HG03354 (cell line): Measurements from ENCODE around the gene IRX2.

Experiments used
- ATAC-seq: cut with Tn5 transposase; IDR thresholded peaks from one replicate; pipeline ENCODE4 v1.9.1; 2021; ENCODE audit warnings: mild to moderate bottlenecking; ENCODE audit not compliant: unreplicated experiment, poor library complexity, severe bottlenecking

IRX2 gene

DNA sequence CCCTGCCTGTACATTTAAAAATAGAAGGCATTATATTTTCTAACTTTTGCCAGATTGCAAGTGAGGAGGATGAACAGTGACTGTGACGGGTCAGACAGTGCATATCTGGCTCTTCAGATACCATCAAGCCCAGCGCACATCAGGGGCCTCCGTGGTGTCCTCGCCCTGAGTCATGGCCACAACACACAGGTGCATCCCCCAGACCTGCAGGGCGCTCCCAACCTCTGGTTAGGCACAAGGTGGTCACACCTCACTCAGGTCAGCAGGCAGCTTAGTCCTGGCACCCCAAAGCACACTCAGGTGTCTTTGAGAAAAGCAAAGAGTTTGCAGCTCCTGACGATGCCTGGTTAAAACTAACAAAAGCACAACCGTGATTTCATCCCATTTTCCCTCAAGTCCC is 28.6 kb downstream of the IRX2 start:
- ATAC-seq = no peak

DNA sequence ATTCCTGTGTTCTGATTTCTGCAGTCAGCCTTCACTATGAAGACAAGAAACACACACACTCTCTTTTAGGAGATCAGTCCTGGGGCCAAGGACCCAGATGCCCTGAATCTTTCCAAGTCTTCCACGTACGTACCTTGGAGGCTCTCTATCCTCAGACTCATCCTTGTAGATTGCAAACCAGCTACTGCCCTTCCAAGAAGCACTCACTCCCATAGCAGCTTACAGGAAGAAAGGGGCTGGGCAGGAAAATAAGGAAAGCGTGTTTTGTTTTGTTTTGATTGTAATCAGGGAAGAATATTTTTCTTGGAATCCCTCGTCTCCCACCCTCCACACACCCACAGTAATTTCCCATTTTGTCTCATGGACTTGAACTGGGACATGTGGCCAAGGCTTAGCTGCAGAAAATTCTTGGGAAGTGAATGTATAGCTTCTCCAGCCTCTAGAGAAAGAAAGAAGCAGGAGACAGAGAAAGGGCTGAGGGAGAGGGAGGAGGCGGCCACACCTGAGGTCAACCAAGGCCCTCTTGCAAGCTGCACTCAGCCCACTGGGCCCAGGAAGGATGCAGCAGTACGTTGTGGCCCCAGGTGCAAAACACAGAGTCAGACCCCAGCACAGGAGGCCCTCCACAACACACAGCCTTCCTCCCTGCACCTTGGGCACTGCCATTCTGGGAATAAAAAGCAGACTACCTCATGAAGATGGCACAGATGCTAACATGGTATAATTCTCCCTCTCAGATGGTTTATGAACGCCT is 29.9 kb downstream of the IRX2 start:
- no peak for ATAC-seq

DNA sequence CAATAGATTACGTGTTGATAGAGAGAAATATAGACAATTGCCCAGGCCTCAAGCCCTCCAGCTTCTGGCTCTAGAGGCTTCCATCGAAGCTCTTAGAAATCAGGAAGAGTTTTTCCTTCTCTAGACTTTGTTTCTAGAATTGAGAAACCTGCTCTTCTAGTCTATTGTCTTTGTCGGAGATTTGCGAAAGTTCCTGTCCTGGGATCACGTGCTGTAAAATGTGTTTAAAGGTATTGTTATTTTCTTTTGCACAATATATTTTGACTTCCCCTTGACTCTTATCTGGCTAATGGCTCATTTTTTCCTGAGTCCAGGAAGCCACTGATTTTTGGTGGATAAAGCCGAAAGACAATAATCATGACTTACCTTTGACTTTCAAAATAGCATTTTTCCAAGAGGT is 32.1 kb downstream of the IRX2 start:
- no peak for ATAC-seq

DNA sequence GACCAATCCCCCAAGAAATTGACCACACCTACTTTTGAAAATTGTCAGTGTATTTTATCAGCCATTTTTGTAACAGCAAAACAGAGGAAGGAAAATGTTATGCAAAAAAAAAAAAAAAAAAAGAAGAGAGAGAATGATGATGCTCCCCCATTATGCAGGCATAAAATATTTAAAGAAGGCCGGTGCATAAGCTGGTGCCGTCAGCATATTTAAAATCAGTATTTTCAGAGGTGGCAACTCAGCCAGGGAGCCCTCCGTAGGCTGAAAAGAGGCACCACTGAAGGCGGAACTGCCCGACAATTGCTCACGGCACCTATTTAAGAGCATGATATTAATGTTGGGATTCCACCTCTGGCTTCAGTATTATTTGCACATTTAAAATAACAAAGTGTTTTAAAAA is 33.4 kb downstream of the IRX2 start:
- ATAC-seq = no peak

DNA sequence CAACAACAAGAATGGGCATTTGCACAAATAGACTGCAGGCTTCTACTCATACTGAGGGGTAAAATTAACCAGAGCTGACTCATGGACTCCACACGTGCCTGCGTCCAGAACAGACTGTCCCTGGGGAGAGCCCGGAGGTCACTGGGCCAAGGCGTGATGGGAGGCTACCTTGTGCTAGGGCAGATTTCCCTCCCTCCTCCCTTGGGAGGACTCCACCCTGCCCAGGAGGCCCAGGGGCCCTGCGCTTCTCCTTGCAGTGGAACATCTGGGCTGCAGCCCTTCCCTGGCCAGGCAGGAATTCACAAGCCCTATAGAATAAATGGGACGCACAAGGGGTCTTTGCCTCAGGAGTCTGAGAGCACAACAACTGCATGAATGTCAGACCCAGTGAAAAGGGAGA is 35.6 kb downstream of the IRX2 start:
- no peak for ATAC-seq

DNA sequence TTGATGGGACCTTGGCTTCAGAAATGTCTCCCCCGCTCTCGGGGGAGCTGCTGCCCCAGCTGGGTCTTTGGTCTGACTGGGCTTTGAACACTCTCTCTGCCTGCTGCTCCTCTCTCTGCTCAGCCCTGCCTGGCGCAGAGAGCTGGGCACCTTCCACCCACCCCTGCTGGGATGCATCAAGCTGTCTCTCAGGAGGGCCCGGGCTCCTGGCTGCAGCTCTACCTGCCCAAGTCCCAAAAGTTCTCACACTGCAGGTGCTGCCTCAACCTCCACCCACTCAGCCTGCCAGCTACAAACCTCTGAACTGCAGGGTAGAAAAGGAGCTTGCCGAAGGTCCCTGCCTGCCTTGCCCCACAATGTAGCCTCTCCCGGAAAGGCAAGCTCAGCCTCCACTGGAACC is 36.7 kb downstream of the IRX2 start:
- ATAC-seq = no peak

DNA sequence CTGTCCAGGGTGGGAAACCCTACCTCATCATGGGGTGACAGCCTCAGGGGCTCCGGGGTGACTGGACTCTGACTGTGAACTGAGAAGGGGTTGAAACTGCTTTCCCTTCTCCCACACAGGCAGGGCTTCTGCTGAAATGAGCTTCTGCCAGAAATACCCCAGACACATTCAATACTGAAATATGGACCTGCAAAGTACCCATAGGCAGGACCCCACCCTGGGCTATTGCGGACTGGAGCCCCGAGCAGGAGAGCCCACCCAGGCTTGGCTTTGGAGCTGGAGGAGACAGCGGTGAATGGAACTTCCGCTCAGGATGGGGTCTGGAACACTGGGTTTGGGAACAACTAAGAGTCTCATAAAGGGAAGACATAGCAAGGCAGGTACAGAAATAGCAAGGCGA is 37.5 kb downstream of the IRX2 start:
- ATAC-seq = no peak

DNA sequence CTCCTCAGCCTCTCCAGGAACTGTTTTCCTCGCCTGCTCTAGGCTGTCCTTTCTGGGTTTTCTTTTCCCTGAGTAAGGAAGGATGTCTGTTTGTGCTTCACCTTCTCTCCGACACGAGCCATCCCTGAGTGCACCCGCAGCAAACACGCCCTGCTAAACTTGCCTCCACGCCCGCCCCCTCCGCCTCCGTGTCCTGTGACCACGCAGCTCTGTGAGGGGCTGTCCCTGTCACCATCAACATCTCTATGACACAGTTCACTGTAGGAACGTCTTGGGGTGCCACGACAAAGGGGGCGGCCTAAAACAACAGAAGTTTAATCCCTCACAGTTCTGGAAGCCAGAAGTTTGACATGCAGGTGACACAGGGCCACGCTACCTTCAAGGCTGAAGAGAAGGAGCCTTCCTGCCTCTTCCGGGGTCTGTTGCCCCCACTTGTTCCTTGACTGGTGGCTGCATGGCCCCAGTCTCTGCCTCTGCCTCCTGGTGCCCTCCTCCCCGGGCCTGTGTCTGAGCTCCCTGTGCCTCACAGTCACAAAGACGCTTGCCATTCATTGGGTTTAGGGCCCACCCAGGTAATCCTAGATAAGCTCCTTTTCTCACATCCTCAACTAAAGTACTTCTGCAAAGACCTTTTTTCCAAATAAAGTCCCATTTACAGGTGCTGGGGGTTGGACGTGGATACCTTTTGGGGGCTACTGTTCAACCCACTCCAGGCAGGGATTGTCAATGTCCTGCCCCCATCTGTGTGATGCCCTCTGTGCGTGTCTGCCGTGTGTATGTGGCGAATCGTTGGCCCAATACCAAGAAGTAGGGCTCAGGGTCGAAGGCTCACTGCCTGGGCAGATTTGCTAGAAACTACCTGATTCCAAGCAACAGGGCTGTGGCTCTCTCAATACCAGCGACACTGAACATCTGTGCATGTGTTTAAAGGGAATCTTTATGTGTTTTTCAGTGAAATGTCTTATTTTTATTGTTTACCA is 39.7 kb downstream of the IRX2 start:
- no peak for ATAC-seq

DNA sequence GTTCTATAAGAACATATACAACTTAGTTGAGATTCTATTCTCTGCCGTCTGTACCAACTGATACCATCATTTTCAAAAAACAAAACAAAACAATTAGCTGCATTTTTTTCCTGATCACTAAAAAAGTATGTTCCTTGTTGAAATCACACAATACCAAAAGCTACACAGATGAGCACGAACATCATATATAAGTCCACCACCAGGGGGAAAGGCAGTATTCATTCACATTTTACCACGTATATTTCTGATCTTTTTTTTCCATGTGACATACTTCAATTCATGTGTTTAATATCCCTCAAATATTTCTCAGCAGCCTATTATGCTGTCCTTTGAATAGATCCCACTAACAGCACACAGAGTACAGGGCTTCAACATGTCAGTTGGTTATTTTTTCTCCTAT is 40.6 kb downstream of the IRX2 start:
- ATAC-seq = no peak

DNA sequence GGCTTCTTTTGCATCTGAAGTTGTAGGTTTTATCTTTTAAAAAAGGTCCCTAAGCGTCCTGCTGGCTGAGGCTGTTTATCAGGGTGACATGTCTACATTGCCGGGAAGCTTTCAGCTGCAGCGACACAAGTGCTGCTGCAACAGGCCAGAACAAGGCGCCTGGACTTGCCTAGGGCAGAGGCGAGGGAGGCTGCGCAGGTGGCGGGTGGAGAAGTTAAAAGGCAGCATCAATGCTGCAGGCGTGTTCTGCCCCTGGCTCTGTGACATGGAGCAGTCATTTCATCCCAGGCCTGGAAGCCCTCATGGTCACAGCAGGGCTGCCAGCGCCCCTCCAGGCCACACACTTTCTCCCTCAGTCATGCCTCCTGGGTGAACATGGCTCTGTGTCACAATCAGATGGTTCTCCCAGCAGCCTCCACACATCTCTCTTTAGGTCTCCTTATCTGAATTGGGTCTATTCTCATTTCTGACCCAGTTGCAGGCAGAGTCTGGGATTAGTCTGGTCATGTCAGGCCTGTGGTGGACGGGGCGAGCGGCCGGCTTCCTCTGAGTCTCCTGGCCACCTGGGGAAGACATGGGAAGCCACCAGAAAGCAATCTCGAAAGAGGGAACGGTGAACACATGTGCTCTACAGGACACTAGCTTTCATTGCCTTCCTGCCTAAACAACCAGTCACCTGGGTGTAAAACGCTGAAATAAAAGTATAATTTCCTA is 41.3 kb downstream of the IRX2 start:
- no peak for ATAC-seq

DNA sequence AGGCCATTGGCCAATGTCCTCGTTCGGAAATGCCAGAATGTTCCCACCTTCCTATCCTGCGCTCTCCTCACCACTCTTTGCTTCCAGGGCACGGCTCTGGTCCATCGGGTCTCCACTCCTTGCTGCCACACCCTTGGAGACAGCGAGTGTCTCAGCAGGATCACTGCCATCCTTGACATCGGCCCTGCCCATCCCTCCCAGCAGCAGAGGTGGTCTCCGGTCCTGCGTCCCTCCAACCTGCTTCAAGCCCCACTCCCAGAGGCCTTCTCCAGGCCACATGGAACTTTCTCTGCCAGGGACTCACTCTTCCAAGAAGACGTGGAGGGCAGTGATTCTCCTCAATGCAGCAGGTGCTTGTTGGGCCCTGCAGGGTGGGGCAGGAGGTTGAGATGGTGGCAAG is 42.7 kb downstream of the IRX2 start:
- no peak for ATAC-seq

DNA sequence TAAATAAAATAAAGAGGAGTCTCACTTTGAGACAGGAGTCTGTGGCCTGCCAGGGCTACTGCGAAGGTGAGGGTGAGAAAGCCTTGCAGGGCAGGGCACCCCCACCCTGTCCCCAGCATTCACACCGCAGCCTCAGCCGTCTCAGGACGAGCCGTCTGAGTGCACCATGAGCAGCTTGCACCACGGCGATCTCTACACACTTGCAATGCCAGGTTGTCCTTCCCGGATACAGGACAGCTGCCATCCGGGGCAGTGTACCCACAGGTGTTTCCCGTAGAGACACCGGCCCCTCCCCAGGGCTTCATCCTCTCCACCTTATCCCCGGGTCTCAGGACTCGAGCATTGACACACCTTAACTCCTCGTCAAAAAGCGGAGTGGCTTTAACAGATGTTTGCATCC is 43.3 kb downstream of the IRX2 start:
- ATAC-seq = no peak

DNA sequence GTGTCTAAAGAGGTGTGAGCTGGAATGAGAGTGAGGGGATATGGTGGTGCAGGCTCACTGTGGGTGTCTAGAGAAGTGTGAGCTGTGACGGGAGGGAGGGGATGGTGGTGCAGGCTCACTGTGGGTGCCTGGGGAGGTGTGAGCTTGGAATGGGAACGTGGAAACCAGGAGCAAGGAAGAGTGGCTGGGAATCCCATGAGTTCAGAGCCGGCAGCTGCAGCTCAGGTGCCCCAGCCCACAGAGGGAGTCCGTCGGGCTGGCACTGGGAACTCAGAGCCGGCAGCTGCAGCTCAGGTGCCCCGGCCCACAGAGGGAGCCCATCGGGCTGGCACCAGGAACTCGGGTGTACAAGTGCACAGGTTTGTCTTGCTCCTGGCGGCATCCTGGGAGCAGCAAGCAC is 45.6 kb downstream of the IRX2 start:
- no peak for ATAC-seq

DNA sequence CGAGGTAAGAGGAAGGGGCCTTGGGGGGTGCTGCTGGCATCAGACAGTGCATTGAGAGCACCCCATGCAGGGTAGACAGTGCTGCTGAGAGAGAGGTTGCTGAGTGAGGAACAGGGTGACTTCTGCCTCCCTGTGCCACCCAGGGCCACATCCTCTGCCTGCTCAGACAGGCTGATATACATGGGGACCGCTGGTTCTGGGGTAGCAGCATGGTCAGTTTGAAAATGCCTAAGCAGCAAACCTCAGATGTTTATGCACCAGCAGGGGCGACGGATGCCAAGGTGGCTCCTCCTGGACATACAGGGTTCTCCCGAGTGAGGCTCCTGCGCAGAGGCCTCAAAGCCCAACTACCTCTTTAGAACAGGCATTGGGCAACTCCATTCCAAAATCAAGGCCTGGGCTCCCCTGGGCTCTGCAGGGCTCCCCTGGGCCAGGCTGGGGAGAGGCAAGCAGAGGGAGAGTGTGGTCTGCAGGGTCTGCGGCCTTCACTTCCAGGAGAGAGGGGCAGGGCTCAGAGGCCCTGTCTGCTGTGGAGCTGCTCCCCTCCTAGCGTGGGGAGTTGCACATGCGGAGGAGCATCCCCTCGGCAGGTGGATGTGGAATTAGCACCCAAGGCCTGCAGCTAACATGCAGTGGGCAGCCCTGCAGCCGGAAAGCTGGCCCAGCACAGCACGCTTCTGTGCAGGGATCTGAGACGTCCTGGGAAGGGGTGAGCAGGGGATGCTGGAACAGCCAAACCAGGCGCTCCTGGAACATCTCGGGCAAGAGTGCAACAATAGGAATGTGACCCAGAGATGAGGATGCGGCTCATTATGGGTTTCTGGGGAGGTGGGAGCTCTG is 46.5 kb downstream of the IRX2 start:
- no peak for ATAC-seq

DNA sequence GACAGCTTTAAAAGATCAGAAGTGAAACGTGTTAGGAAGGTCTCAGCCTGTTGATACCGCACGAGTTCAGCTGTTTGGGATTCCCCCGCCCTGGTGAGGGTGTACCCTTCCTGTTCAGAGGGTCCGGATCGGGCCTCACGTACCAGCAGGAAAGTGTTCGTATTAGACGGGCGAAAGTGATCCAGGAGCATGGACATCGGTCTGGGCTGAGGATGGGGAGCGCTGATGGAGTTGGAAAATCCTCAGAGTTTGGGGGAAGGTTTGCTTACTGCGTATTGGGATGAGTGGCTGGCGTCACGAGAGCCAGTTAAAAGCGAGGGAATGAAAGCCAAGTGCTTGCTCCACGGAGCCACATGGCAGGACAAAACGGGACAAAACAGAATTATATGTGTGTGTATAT is 47.4 kb downstream of the IRX2 start:
- no peak for ATAC-seq

DNA sequence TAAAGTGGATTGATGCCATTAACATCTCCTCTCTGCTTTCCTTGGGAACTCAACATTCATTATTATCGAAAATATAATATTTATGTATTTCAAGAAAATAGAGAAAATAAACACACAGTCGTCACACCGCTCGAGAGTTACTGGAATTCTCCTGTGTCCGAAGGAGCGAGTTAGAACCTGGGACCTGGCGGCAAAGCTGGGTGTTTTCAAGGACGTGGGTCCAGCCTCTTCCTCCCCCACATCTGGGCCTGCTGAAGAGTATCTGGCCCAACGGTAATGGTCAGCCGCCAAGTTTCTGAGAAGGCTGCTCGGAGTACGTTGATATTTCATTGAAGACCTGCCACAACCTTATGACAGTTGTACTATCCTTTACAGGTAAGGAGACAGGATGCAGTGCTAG is 47.9 kb downstream of the IRX2 start:
- ATAC-seq = no peak

DNA sequence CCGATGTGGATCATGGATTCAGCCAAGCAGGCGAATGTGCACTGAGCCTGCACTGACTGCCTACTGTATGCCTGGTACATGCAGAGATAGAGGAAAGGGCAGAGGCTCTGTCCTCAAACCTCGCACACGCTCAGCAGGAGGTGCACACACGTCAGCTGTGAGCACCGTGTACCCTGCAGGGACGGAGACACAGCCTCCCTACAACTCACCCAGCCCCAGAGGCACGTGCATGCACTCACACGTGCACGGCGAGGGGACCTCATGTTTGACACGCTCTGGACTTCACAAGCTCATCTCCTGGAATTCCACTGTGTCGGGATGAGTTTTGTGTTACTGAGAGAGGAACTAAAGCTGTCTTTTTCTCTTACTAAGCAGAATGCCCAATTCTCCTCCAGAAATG is 48.4 kb downstream of the IRX2 start:
- ATAC-seq = no peak

DNA sequence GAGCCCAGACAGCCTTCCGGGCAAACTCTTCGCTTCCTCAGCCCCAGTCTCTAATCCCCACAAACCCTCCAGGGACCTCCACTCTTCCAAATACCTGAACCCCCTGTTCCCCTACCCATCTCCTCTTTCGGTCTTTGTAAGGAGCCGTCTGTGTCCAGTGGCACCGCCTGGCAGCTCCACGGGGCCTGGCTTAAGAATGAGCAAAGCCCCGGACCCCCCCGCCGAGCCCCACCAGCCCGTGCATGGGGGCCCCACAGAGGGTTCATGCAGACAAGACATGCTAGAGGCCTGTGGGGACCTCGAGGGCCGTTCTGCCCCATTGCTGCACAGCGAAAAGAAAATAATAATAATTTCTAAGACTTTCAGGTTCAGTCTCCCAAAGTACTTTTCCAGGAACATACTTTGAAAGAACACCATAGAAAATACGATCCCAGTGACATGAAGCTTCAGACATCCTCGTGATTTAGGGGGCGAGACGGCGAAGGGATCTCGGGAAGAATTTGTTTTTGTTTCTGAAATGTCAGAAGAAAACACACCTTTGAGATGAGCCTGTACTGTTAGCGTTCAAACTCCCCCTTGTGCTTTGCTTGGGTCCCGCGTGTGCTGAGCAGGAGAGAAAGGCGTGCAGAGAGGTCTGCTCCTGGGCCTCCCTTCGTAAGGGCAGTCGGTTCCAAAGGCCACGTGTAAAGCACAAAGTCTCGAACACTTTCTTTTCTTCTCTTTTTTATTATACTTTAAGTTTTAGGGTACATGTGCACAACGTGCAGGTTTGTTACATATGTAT is 49.2 kb downstream of the IRX2 start:
- ATAC-seq = no peak

DNA sequence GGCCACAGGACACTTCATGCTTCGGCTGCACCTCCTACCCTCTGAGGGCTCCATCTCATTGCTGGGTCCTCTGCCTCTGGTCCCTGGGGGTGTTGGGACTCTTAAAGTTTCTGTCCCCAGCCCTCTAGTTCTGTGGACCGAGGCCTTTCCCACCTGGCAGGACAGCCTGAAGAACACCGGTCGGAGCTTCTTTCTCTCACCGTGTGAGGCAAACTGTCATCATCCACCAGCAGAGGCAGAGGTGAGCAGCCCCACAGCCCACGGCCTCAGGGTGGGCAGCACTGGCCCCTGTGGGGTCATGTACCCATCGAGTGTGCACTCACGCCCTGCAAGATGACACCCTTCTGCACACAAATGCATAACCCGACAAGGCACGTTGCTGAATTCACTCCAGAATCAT is 49.9 kb downstream of the IRX2 start:
- ATAC-seq = no peak
